GM12801 (cell line): ENCODE results near the gene SVIL.

Experiments used
- CTCF ChIP-seq: IDR thresholded peaks from one replicate; pipeline ENCODE4 v1.5.1; 2011; ENCODE audit warnings: control low read depth; ENCODE audit not compliant: insufficient read length; ENCODE audit errors: extremely low read depth

SVIL gene

GRCh38 chr10:29636178-29636577, 1.4 kb upstream of the SVIL start:
- TF ChIP-seq CTCF = no peak

GRCh38 chr10:29635711-29636144, 957 bp upstream of the SVIL start:
- TF ChIP-seq CTCF = no peak

- TF ChIP-seq CTCF = no peak
These were observed 666 bp downstream of the SVIL start for GRCh38 chr10:29634105-29634504.

- TF ChIP-seq CTCF = no peak
These were observed 3.8 kb downstream of the SVIL start for GRCh38 chr10:29631049-29631339.

GRCh38 chr10:29630205-29631048, 4.3 kb downstream of the SVIL start:
- TF ChIP-seq CTCF = no peak

GRCh38 chr10:29628912-29629526, 5.8 kb downstream of the SVIL start:
- TF ChIP-seq CTCF = no peak

GRCh38 chr10:29628311-29628710, 6.5 kb downstream of the SVIL start:
- no peak for TF ChIP-seq CTCF
